Midbrain (tissue), 1 donor: ENCODE measurements around the gene KRCC1.
"Not testable (repeated sequence)": the region's sequence is repeated elsewhere in the genome, so short reads cannot be mapped to it uniquely, and the experiment has no call there.

ENCODE experiments used
- DNase-seq: peaks from one replicate; lab custom pipeline; 2025; lab: John Stamatoyannopoulos, UW

The KRCC1 gene

DNA sequence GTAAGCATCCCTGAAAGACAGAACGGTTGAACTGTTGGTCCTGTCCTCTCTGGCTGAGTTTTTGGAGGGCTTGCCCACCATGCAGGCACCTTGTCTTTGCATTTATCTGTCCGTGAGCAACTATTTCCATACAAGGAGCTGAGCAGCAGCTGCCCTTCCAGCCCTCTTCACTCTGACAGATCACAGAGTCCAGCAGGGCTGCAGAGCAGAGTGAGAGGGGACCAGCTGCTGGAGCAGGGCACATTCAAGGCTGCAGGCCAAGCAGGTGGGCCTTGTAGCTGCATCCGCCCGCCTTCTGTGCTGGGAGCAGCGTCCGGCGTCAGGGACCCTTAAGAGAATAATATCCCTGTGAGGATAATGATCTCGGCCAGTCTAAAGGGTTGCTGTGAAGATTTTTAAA is 21.5 kb upstream of the KRCC1 start:
- no peak for DNase-seq

GRCh38 chr2:88074854-88075292 is 19.3 kb upstream of the KRCC1 start:
- DNase-seq = no peak

DNA sequence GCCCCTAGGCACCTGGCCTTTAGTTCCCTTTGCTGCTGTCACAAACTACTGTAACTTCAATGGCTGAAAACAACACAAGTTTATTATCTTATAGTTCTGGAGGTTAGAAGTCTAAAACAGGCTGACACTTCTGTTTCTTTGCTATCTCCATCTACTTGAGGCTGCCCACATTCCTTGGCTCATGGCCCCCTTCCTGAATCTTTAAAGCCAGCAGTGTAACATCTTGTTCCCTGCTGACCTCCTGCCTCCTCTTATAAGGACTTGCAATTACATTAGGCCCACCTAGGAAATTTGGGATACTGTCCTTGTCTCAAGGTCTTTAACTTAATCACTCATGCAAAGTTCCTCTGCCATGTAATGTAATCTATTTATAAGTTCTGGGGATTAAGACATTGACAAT is 18.6 kb upstream of the KRCC1 start:
- DNase-seq = no peak

DNA sequence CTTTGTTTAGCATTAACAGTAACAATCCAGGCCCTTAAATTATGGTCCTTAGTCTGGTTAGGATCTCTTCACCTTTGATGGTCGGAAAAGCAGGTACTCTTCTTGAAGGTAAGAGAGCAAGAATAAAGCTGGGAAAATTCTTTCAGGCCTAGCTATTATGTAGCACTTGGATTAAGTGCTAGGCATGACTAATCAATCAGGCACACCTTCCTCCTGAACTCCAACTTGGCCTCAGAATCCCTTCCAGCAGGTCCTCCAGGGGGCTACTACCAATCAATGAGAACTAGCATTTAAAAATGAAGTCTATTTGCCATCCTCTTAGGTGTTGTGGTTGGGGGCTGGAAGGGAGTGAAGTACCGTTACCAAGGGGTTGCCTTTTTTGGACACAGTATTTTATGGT is 15.8 kb upstream of the KRCC1 start:
- DNase-seq = no peak

GRCh38 chr2:88070055-88070454 is 14.5 kb upstream of the KRCC1 start:
- DNase-seq = no peak

DNA sequence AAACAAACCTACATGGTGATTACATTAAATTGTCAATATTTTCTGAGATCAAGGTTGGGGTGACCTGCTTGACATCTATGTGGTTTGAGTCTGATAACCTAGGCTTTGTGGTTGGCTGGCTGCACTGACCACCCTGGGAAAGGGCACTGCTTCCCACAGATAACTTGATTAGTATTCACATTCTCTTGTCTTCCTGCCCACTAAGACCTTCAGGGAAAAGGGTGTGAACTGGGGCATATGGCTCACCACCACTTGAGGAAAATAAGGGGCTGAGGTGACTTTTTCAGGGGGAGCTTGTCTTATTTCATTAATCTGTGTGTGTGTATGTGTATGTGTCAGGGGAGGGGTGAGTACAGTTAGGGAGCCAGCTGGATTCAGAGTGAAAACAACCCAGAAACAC is 13.5 kb upstream of the KRCC1 start:
- DNase-seq = no peak

- no peak for DNase-seq
Observed at GRCh38 chr2:88068044-88068443, 12.5 kb upstream of the KRCC1 start.

- DNase-seq = no peak
Observed at GRCh38 chr2:88067598-88067997, 12.0 kb upstream of the KRCC1 start, which contains the start of gene SMYD1. TSS of gene SMYD1 (plus strand) at chr2:88067825. CDS start at chr2:88067865, 40 bp downstream.

DNA sequence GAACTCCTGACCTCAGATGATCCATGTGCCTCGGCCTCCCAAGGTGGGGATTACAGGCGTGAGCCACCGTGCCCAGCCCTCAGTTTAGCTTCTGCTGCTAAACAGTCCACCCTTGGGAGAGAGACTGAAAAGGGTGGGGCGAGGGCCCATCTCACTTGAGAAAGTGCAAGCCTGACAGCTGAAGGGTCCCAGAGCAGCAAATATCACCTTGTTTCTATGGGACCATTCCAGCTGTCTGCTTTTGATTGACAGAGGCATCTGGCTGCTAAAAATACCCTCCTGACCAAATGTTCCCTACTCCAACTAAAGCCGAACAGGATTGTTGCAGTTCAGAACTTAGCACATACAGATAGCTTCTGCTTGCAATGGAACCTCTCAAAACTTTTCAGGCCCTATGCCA is 11.6 kb upstream of the KRCC1 start:
- DNase-seq = no peak

- DNase-seq = no peak
Observed at GRCh38 chr2:88066543-88066942, 11.0 kb upstream of the KRCC1 start.

DNA sequence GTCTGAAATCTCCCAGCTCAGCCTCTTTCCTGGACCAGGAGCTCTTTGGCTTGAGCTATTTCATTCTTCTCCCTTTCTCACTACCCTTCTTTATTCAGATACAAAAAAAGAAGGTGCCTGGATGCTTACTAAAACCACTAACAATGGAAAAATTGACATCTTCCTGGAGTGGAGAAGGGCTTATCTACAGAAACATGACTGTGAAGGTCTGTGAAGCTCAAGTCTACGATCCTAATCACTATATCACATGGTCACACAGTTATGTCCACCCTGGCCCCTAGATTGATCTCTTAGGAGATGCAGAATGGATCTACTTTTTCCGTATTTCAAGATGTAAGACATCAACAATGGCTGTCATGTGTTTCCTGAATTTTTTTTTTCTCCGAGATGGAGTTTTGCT is 5.7 kb upstream of the KRCC1 start:
- no peak for DNase-seq

DNA sequence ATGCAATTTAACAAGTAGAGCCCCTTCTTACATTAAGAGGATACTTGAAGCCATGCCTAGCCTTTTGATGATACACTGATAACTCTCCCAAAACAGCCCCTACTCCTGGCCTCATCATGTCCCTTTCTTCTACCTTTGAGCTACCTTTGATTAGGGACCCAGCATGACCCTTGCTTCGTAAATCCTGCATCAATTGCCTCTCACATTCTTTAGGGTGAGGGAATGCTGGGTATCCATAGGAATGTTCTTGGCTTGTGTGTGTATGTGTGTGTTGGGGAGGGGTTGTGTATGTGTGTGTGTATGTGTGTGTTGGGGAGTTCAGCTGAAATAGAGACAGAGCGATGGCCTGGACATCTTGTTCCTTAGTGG is 5.3 kb upstream of the KRCC1 start:
- no peak for DNase-seq

DNA sequence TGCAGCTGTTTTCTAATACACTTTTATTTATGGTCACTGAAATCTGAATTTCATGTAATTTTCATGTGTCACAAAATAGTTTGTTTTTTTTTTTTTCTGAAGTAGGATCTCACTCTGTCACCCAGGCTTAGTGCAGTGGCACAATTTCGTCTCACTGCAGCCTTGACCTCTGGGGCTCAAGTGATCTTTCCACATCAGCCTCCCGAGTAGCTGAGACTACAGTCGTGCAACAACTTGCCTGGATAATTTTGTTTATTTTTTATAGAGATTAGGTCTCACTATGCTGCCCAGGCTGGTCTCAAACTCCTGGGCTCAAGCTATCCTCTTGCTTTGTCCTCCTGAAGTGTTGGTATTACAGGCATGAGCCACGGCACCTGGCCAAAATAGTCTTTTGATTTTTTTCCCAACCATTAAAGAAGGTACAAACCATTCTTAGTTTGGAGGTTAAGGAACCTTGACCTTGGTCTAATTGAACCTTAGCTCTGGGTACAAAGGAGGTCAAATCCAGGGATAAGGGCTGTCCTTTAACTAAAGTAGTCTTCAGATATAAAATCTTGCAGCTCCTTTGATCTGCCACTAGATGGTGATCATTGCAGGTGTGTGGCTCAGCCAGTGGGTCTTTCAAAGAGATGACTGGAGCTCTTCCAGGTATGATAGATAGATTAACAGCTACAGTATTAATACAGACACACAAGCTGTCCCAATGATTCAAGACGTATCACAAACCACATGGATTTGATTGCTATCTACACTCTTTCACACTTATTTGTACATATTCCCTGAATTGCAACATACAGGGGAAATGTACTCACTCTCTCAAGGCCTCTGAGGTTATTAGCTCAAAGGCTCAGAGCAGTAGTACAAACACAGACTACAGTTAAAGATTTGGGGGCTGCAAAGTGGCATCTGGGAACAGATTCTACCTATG is 4.7 kb upstream of the KRCC1 start:
- peak; percentile 62 for DNase-seq

- no peak for DNase-seq
Observed at GRCh38 chr2:88058191-88058590, 2.6 kb upstream of the KRCC1 start.

DNA sequence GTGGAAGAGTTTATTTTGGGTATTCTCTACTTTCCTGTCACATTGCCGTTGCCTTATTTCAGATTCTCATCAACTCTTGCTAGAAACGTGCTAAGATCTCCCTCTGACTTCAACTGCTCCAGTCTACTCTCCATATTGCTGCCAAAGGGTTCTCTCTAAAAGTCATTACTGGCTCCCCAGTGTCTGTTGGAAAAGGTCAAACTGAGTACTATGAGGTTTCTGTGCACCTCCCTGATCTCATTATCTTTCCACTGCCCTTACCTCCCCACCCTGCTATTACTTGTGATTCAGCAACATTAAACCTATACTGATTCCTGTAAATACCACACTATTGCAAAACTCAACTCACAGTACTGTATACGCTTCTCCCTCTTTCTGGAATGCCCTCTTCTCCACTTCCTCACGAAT is 1.9 kb upstream of the KRCC1 start:
- no peak for DNase-seq

DNA sequence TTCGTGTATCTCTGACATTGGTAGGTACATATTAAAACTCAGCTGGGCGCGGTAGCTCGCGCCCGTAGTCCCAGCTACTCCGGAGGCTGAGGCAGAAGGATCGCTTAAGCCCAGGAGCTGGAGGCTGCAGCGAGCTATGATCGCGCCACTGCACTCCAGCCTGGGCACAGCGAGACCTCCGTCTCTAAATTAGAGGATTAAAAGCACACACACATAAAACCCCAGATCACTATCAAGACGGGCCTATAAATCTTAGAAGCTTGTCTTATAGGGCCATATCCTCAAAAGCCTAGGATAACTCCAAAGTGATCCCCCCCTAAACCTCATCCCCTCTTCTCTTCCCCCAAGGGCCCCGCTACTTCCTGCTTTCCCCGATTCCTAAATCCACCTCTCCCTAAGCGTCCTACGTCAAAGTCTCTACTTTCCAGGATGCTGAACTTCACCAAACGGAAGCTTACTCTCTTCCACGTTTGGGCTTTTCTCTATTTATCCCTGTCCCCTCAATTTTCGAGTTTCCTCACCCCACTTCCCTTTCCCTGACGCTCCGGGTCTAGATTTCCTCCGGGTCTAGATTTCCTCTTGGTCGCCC is 707 bp downstream of the KRCC1 start:
- DNase-seq = no peak

GRCh38 chr2:88053934-88054781 is 1.4 kb downstream of the KRCC1 start:
- DNase-seq = no peak

DNA sequence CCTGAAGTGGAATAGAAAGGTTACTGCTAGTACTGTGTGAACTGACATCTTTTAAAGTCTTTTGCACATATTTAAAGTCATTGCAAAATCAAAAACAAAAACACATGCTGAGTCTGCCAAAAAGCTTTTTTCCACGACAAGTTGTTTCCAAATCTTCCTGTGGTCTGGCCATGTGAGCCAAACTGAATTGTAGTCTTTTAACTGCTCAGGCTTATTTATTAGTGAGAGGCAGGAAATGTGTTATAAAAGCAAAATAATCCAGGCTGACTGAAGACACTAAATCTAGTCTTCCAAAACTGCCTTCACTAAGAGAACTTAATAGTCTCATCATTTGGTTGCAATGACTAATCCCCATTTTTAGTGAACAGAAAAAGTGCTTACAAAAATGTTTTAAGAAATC is 2.3 kb downstream of the KRCC1 start:
- DNase-seq = peak; percentile 20

- DNase-seq = no peak
Observed at GRCh38 chr2:88051792-88052191, 3.8 kb downstream of the KRCC1 start.

DNA sequence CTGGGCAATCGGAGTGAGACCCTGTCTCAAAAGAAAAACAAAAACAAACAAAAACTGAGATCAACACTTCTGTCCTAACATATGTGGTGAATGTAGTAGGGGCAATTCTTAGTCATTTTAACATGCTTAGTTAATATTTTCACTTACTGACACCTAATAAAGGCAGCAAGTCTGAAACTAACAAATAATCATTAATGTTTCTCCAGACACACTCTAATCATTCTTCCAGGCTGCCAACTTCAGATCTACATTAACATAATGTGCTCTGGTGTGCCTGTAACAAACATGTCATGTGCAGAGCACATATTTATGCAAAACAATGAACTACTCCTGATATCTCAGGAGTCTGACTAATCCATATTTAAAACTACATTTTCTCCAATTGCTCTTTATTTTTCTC is 6.0 kb downstream of the KRCC1 start:
- no peak for DNase-seq

GRCh38 chr2:88048541-88048940 is 7.0 kb downstream of the KRCC1 start:
- no peak for DNase-seq

- not testable (repeated sequence) for DNase-seq
Observed at GRCh38 chr2:88045561-88045960, 10.0 kb downstream of the KRCC1 start.

DNA sequence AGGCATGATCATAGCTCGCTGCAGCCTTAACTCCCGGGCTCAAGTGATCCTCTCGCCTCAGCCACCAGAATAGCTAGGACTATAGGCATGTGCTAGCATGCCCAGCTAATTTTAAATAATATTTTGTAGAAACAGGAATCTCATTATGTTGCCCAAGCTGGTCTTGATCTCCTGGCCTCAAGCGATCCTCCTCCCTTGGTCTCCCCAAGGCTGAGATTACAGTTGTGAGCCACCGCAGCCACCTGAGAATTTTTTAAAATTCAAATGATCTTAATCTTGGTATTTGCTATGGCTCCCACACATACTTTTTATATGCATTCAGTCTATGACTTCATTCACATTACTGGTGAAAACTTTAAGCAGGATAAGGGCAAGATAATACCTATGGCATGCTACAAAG is 13.1 kb downstream of the KRCC1 start:
- no peak for DNase-seq
